Gastrocnemius medialis (tissue), 4 donors: ENCODE results near the gene ZNF330. TPM values are rescaled to one million over a fixed set of nuclear protein-coding genes. Genes with fewer than 3 reads are reported as not detected.

Experiments used
- ATAC-seq, 2 donors: fragments of 150-250 bp; one replicate each; pipeline ENCODE4 v1.9.1; 2016
- DNase-seq, 2 donors: peaks; one replicate each; pipeline ENCODE4 v3.0.0-alpha.2; 2019
- H3K27ac ChIP-seq, 4 donors: fragments of 200-600 bp; sonication (generic); 1 replicate in 1 of 4; 2 replicates in 3 of 4; pipeline ENCODE4 v1.5.1; 2016 to 2018; ENCODE audit warnings: mild to moderate bottlenecking in 2 of 4, moderate library complexity in 1 of 4
- H3K27me3 ChIP-seq, 3 donors: fragments of 200-600 bp; sonication (generic) in 2 of 3; 1 replicate in 1 of 3; 2 replicates in 2 of 3; pipeline versions ENCODE4 v1.5.1 to v1.6.0; 2016 to 2019; ENCODE audit warnings: mild to moderate bottlenecking in 1 of 3, moderate library complexity in 1 of 3
- H3K36me3 ChIP-seq, 2 donors: fragments of 200-600 bp; sonication (generic) in 1 of 2; one replicate each; pipeline ENCODE4 v1.5.1; 2017 to 2018
- H3K4me1 ChIP-seq, 2 donors: fragments of 200-600 bp; sonication (generic) in 1 of 2; one replicate each; pipeline ENCODE4 v1.5.1; 2016 to 2017; ENCODE audit warnings: mild to moderate bottlenecking in 2 of 2
- H3K4me3 ChIP-seq, 4 donors: fragments of 200-600 bp; sonication (generic) in 3 of 4; 1 replicate in 1 of 4; 2 replicates in 3 of 4; pipeline ENCODE4 v1.5.1; 2016 to 2019; ENCODE audit warnings: mild to moderate bottlenecking in 2 of 4
- H3K9me3 ChIP-seq, 3 donors: fragments of 200-600 bp; sonication (generic) in 2 of 3; 1 replicate in 1 of 3; 2 replicates in 2 of 3; pipeline ENCODE4 v1.5.1; 2016 to 2019
- POLR2A ChIP-seq, 2 donors: fragments of 450-650 bp; IDR thresholded peaks; one replicate each; pipeline ENCODE4 v1.6.1; 2017; ENCODE audit warnings: antibody characterized with exemption in 2 of 2, mild to moderate bottlenecking in 2 of 2, moderate library complexity in 2 of 2
- in situ Hi-C, 4 donors: fragments of 200-750 bp; cut with MboI; loops; one replicate each; pipeline versions ENCODE4 v1.15.0 to v1.8.0; 2017; ENCODE audit warnings: low sequenced_read_pairs in 4 of 4
- intact Hi-C: fragments of 100-400 bp; cut with DNase I; formaldehyde crosslinking; loops from one replicate; pipeline ENCODE4 v1.15.1; 2023; ENCODE audit warnings: low total_unique reads
- total RNA-seq, 4 donors: library from RNA; depleted of rRNA; stranded (reverse); fragments of >200 nt; gene quantifications; one replicate each; pipeline versions ENCODE4 v1.1.0 to v1.2.3, GENCODE V29; 2016
- TF ChIP-seq, protein P1 (sequence below), 5 experiments: fragments of 450-650 bp in 3 of 5; fragments of 200-600 bp in 2 of 5; sonication (generic) in 2 of 5; IDR thresholded peaks in 4 of 5; conservative IDR thresholded peaks in 1 of 5; 1 replicate in 4 of 5; 2 replicates in 1 of 5; pipeline ENCODE4 v1.5.1; 2016 to 2019; ENCODE audit warnings: antibody characterized with exemption in 5 of 5, mild to moderate bottlenecking in 3 of 5, moderate library complexity in 3 of 5

Gene ZNF330
- total RNA-seq, 4 donors from 2014 or later, result 24.0 to 54.3 (median 36.1) TPM

DNA sequence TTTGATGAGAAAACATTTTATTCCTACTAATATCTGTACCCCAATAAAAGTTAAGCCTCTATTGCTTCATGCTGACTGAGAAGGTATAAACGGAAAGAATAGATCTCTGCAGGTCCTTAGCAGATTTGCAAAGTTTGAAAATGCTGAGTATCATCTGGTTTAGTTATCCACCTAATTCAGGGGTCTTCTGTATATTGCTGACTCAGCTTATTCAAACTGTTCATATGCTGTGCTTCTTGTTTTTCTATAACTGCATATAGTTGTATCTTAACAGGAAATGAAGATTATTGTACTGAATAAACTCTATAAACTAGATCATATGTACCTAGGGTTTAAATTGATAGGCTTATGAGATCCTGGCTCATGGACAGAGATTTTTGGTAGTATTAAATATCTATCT lies 23.7 kb downstream of the ZNF330 start:
- ATAC-seq, result no peak
- DNase-seq, result no peak
- H3K27me3 ChIP-seq, result no peaks in the 10 kb centered on the region
- peaks cover 7 to 11% of the 10 kb centered on the region in 2 donors for H3K4me1 ChIP-seq
- intact Hi-C loops, result no loop called here
- TF ChIP-seq, protein P1, sequence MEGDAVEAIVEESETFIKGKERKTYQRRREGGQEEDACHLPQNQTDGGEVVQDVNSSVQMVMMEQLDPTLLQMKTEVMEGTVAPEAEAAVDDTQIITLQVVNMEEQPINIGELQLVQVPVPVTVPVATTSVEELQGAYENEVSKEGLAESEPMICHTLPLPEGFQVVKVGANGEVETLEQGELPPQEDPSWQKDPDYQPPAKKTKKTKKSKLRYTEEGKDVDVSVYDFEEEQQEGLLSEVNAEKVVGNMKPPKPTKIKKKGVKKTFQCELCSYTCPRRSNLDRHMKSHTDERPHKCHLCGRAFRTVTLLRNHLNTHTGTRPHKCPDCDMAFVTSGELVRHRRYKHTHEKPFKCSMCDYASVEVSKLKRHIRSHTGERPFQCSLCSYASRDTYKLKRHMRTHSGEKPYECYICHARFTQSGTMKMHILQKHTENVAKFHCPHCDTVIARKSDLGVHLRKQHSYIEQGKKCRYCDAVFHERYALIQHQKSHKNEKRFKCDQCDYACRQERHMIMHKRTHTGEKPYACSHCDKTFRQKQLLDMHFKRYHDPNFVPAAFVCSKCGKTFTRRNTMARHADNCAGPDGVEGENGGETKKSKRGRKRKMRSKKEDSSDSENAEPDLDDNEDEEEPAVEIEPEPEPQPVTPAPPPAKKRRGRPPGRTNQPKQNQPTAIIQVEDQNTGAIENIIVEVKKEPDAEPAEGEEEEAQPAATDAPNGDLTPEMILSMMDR (IDR thresholded peaks at IDR 0.05 in 4 of 5, conservative IDR thresholded peaks at IDR 0.05 in 1 of 5), result no peak
- no peak for TF ChIP-seq POLR2A (IDR thresholded peaks at IDR 0.05)
- no peaks in the 10 kb centered on the region for H3K9me3 ChIP-seq
- H3K4me3 ChIP-seq, result no peak overlapping the region
- no peak overlapping the region for H3K27ac ChIP-seq
- in situ Hi-C loops, result no loop called here
- H3K36me3 ChIP-seq, result no peaks in the 10 kb centered on the region

DNA sequence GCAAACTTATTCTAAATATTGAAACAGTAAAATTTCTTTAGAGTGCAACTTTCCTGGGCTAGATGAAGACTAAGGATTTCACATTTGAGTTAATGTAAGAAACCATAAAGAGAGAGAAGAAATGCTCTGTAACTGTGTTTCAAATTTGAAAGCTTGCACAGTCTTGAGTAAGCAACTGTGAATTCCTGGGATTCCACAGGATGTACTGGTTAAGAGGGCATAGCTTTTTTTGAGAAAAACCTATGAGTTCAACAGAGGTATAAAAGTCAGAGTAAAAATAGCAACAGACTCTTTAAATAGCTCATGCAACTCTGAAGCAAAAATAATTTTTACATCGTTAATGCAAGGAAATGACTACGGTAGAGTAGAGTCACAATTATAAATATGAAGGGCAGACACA lies 25.5 kb downstream of the ZNF330 start:
- DNase-seq (no peak), ATAC-seq (no peak)
- intact Hi-C loops, result no loop called here
- Histone ChIP-seq H3K27me3 (no peaks in the 10 kb centered on the region), H3K9me3 (no peaks in the 10 kb centered on the region), H3K4me1 (peaks cover 7 to 11% of the 10 kb centered on the region in 2 donors), H3K27ac (no peak overlapping the region), H3K36me3 (no peaks in the 10 kb centered on the region), H3K4me3 (no peak overlapping the region)
- in situ Hi-C loops, result no loop called here
- TF ChIP-seq, protein P1 (IDR thresholded peaks at IDR 0.05 in 4 of 5, conservative IDR thresholded peaks at IDR 0.05 in 1 of 5), result no peak
- no peak for TF ChIP-seq POLR2A (IDR thresholded peaks at IDR 0.05)

DNA sequence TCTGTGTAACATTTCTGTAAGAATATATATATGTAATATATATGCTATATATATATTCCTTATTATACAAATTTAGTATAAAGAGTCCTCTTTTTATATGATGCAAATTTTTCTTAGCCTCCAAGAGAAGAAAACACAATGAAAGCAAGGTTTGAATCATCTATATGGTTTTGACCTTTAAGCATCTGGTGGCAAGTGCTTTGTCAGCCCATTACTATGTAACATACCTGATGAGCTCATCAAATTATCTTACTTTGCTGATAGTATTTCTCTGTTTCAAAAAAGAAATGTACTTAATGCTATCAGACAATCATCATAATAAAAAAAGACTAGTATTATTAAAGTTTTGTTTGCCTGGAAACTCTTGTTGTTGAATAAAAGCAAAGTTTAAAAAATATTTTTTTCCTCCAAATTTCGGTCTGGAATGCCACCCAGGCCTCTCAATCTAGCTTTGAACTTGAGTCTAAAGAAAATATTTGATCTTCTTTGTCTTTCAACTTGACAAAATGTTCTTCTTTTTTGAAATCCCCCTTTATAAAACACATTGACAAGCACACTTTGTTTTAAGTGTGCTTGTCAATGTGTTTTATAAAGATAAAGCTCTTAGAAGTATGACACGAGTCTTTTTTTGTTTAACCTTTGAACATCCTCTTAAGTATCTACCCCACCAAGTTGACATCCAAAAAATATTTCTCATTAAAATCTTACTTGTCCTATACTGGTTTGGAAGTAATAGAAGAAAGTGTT lies 26.2 kb downstream of the ZNF330 start:
- Histone ChIP-seq H3K4me1 (peaks cover 7 to 11% of the 10 kb centered on the region in 2 donors), H3K27me3 (no peaks in the 10 kb centered on the region), H3K27ac (no peak overlapping the region), H3K4me3 (no peak overlapping the region), H3K9me3 (no peaks in the 10 kb centered on the region), H3K36me3 (no peaks in the 10 kb centered on the region)
- TF ChIP-seq, protein P1 (IDR thresholded peaks at IDR 0.05 in 4 of 5, conservative IDR thresholded peaks at IDR 0.05 in 1 of 5), result no peak
- TF ChIP-seq POLR2A (IDR thresholded peaks at IDR 0.05), result no peak
- intact Hi-C loops (no loop called here), in situ Hi-C loops (no loop called here)
- DNase-seq, result no peak
- ATAC-seq, result no peak

DNA sequence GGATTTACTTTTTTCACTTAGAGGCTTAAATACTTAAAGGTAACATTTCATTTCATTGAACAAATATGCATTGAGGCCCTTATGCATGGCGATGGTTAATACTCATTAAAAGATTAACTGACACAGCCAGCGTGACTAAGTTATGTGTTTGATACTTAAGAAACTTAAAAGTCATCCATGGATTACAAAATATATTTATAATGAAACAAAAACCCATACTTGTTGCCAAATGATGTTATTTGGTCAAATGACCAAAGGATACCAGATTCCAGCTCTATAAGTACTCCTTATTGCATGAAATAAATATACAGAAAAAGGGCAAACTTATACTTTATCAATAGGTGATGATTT lies 26.7 kb downstream of the ZNF330 start:
- in situ Hi-C loops (no loop called here), intact Hi-C loops (no loop called here)
- DNase-seq, result no peak
- Histone ChIP-seq H3K27ac (no peak overlapping the region), H3K4me3 (no peak overlapping the region), H3K9me3 (no peaks in the 10 kb centered on the region), H3K27me3 (no peaks in the 10 kb centered on the region), H3K4me1 (peaks cover 7 to 11% of the 10 kb centered on the region in 2 donors), H3K36me3 (no peaks in the 10 kb centered on the region)
- no peak for ATAC-seq
- no peak for TF ChIP-seq POLR2A (IDR thresholded peaks at IDR 0.05)
- TF ChIP-seq, protein P1 (IDR thresholded peaks at IDR 0.05 in 4 of 5, conservative IDR thresholded peaks at IDR 0.05 in 1 of 5), result no peak

DNA sequence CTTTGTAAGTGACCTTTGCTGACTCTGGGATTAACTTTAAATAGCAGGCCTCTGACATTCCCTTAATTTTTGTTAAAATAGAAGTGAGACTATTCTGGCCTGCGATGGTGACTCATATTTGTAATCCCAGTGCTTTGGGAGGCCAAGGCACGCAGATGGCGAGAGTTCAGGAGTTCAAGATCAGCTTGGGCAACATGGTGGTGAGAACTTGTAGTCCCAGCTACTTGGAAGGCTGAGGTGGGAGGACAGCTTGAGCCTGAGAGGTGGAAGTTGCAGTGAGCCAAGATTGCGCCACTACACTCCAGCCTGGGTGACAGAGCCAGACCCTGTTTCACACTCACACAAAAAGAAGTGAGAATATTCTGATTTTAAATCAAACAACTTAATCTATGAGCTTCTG lies 27.3 kb downstream of the ZNF330 start:
- TF ChIP-seq POLR2A (IDR thresholded peaks at IDR 0.05), result no peak
- TF ChIP-seq, protein P1 (IDR thresholded peaks at IDR 0.05 in 4 of 5, conservative IDR thresholded peaks at IDR 0.05 in 1 of 5), result no peak
- Histone ChIP-seq H3K4me3 (no peak overlapping the region), H3K9me3 (no peaks in the 10 kb centered on the region), H3K27ac (no peak overlapping the region), H3K4me1 (peaks cover 7 to 11% of the 10 kb centered on the region in 2 donors), H3K36me3 (no peaks in the 10 kb centered on the region), H3K27me3 (no peaks in the 10 kb centered on the region)
- peak in 1 of 2 donors; percentile 39 for DNase-seq
- ATAC-seq, result peak in 1 of 2 donors; percentile 55
- intact Hi-C loops (no loop called here), in situ Hi-C loops (no loop called here)
